HG03439 (cell line): ENCODE results near the gene RIMBP2.
"Not testable (repeated sequence)": the region's sequence is repeated elsewhere in the genome, so short reads cannot be mapped to it uniquely, and the experiment has no call there.

Experiments
- ATAC-seq: cut with Tn5 transposase; IDR thresholded peaks from one replicate; pipeline ENCODE4 v1.9.1; 2021; ENCODE audit warnings: mild to moderate bottlenecking, moderate library complexity; ENCODE audit not compliant: unreplicated experiment

The RIMBP2 gene

DNA sequence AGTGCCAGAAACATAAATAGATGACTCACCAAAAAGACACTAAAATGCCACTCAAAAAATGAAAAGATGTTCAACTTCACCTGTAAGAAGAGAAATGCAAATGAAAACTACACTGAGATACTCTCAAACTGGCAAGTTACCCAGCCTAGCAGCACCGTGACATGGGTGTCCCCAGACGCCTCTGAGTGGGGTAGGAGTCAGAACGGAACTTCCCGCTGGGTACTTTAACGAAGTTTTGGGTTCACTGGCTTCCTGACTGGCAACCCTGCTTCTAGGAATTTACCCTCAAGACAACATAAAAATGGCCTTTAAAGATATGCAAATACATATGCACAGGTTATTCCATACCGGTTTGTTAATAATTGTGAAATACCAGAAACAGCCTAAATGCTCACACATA lies 52.6 kb downstream of the RIMBP2 start:
- no peak for ATAC-seq

DNA sequence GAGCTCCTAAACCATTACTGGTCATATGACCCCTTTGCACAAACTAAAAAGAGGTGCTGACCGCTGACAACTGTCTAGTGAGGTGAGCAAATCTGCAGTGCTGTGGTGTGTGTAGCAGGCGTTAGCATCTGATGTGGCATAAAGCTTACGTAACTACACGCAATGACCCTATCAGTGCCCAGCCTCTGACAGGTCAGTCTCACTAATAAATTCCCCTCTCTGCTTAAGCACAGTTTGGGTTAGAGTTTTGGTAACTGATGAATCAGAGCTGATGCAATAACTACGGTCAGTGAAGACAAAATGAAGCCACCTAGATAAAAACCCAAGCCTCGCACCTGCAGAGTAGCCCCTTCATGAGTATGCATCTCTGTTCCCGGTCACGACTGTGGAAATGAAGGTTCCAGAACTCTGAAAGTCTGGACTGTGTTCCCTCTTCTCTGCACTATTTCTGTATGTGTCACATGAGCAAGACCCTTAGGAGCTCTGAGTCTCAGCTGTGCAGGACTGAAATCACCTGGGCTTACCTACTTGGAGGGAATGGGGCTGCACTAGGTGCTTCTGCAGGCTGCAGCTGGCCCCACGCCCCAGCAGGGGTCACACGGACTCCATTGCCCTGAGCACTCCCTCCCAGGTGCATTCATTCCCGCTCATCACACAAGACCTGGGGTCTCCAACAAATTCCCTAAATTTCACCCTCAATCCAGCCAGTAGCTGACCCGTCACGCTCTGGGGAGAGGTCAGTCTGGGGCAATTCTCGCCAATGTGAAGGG lies 54.4 kb downstream of the RIMBP2 start:
- no peak for ATAC-seq

DNA sequence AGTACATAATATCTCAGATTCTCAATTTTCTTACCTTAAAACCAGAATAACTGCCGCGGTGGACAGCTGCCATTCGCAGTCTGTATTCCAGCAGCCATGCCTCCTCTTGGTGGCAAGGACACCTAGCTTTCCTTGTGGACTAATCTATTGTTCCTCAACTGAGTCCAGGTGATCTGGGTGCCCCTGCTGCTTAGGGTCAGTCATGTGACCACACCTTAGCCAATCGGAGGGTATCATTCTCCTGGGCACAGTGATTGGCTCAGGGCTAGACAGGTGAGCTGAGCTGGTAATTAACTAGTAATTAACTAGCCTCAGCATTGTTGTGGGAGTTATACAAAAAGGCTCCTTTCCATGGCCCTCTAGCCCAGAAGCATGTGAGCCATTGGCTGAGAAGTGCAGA lies 55.0 kb downstream of the RIMBP2 start:
- no peak for ATAC-seq

DNA sequence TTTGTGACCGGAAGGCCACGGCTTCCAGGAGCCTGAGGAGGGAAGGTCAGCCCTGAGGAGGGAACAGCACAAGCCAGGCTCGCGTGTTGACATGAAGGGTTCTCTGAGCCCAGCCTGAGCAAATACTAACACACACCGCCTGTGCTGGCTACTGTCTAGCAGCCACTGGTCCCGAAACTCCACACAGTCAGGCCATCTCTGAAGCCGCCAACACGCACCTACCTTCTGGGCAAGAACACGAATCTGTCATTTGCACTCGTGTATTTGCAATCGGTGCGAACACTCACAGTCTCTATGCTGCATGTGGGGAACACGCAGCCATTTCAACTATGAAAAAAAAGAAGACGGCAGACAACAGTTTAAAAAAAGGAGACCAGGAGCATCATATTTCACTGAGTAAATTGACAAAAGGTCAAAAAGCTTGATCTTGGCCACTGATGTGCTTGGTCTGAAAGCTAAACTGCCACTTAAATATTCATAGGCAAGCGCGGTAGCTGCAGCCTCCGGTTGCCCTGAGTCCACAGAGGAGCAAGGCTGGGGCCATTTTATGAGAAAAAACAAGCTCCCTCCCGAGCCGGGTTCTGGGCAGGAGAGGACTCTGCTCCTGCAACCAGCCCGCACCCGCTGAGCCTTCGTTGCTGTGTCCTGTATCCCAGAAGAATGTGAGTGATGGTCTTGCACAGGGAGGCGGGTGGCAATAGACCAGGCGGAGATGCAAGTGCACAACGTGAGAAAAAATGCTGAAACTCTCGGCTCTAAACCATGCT lies 57.8 kb downstream of the RIMBP2 start:
- no peak for ATAC-seq

- ATAC-seq: no peak
Observed at GRCh38 chr12:130656411-130656810, 59.7 kb downstream of the RIMBP2 start.

- ATAC-seq: no peak
Observed at GRCh38 chr12:130655881-130656280, 60.2 kb downstream of the RIMBP2 start.

DNA sequence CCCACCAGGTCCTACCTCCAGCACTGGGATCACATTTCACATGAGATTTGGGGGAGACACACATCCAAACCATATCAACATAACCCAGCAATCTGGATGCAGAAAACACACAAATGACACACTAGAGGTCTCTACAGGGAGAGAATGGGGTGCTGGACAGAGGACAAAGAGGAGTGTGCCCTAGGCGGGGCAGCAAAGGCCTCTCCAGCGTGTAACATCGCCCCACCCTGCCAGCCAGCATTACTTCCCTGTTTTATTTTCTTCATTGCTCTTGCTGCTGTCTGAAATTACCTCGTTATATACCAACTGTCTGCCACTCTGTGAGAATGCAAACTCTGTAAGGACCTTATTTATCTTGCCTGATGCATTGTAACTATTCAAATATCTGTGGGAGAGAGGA lies 61.1 kb downstream of the RIMBP2 start:
- ATAC-seq: no peak

DNA sequence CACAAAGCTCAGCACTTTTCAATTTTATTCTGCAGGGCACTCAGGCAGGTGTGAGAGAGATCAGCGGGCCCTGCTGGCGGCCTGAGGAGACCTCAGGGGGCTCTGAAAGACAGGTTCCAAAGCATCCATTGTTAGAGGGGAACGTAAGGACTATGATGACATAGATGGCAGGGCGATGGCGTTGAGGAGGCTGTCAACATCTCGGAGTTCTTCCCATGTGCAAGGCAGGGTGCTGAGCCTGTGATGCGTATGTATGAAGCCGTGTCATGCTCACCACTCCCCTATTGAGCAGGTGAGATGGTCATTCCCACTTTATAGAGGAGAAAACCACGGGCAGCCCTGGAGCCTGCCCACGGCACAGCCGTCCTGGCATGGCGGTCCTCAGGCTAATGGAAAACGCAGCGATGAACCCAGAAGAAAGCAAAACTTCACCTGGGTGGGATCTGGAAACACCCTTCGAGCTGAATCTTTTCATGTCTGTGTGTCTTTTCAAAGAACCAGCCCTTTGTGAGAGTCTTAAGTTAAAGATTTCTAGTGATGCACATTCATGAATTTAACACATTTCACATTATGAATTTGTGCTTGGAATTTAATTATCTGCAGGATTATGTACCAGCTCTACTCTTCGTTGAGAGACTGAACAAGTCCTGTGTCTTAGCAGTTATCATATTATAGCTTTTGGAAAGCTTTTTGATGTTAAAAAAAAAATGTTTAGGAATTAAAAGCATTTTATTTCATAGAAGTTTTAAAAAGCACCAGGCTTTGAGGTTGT lies 64.7 kb downstream of the RIMBP2 start:
- no peak for ATAC-seq

- ATAC-seq: no peak
Observed at GRCh38 chr12:130650131-130650530, 66.0 kb downstream of the RIMBP2 start.

DNA sequence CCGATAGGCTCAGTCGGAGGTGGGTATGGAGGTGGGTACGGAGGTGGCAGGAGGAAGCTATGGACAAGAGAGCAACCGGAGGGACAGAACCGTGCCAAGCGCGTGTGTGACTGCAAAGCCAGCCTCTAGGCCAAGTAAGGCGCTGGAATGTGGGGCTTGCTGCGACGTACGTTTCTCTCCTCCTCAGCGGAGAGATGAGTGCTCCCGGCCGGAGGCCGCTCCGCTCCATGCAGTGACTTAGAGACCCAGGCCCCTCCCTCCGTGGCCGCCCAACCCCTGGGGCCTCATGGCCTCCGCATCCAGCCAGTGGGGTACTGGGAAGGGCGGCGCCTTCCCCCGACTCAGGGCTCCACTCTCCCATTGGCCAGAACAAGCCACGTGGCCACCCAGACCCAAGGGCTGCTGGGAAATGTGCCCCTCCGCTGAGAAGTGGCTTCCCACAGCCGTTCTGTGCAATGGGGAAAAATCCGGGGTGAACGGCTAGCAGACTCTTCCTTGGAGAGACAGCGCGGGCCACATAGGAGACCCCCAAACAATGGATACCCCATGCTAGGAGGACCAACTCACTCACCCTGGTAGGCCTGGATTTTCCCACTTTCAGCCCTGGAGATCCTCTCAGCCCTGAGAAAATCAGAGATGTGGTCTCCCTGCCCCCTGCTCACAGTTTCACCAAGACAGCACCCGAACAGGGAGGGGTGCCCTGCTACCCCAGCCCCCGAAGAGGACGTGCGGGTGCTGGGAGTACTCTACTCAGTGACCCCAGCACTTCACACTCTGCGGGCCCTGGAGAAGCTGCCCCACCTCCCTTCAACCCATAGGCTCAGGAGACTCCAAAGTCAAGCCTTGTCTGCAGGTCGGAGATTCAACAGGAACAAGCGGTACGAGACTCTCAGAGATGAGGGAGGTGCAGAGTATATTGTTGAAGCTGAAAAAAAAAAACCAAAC lies 66.7 kb downstream of the RIMBP2 start:
- ATAC-seq: no peak

- ATAC-seq: no peak
Observed at GRCh38 chr12:130647814-130648213, 68.3 kb downstream of the RIMBP2 start.

GRCh38 chr12:130646716-130647370 lies 69.3 kb downstream of the RIMBP2 start:
- no peak for ATAC-seq

DNA sequence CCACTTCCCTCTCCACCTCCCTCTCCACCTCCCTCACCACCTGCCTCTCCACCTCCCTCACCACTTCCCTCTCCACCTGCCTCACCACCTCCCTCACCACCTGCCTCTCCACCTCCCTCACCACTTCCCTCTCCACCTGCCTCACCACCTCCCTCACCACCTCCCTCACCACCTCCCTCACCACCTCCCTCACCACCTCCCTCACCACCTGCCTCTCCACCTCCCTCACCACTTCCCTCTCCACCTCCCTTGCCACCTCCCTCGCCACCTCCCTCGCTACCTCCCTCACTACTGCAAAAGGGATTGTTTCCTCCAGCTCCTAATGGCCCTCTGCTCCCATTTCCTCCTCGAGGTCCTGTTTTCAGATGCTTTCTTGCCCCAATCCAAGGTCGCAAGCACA lies 69.9 kb downstream of the RIMBP2 start:
- ATAC-seq: not testable (repeated sequence)

- no peak for ATAC-seq
Observed at GRCh38 chr12:130645751-130646150, 70.3 kb downstream of the RIMBP2 start.

DNA sequence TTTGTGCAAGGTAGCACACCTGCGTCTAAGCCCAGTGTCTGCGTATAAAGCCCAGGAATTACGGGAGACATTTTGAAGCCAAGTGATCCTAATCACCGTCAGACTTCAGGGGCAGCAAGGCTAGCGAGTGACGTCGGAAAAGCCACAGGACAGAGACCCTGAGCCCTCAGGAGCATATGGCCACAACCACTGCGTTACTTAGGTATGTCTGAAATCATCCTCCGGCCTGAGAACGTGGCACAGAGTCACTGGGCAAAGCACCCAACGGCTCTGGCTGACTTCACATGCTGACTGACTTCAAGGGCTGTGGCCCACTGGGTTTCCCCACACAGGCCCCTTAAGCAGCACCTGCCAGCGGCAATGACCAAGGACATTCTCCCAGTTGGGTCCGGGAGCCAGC lies 71.5 kb downstream of the RIMBP2 start:
- no peak for ATAC-seq

GRCh38 chr12:130644146-130644545 lies 72.0 kb downstream of the RIMBP2 start:
- no peak for ATAC-seq

DNA sequence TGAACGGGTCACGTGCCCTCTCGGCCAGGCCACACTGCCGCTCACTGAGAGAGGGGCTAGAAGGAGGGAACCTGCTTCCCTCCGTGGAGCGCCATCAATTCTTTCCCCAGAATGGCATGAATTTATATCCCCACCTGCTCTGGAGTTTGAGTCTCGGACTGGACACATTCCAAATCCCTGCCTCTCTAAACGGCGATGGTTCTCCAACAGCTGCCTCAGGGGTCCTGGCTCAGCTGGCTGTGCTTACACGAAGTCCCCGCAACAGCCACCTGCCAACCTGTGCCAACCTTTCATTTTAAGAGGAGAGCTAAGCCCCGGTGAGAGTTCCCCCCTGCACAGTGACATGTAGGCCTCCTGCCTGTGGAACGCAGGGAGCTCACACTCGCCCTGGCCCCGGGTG lies 73.2 kb downstream of the RIMBP2 start:
- ATAC-seq: no peak

GRCh38 chr12:130641533-130642184 lies 74.4 kb downstream of the RIMBP2 start:
- no peak for ATAC-seq

DNA sequence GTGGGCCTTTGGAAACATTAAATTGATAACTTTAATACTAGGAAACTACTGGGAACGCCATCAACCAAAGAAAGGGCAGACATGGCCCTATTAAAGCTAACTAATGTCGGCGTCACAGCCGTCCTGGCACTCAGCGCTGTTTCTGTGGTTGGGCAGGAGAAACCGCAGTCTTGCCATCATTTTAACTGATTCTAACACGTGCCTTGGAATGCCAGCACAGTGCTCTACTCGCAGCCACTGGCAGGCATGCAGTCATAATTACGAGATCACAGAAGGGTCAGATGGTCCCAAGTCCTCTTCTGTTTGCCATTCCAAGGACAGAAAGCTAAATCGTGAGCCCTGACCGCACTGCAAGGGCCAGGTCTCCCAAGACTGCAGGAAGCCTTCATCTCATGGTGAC lies 75.2 kb downstream of the RIMBP2 start:
- ATAC-seq: no peak

DNA sequence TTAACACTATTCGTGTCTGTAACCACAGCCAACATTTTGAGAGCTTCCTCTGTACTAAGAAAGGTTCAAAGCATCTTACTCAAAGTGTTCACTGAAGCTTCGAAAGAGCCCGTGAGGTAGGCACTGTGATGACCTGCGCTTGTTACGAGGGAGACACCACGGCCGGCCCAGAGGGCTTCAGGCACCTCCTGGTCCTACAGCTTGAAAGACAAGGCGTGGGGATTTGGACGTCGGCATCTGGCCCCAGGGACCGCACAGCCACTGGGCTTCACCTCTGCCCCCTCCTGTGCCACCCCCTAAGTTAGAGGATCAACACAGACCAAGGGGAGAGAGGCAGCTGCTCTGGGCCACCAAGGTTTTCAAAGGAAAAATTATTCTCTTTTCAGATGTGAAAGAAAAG lies 75.6 kb downstream of the RIMBP2 start:
- no peak for ATAC-seq
